NCI-H1092 (cell line): ENCODE measurements around the gene USH2A.

ENCODE experiments used
- DNase-seq: peaks from one replicate; lab custom pipeline; 2025; lab: John Stamatoyannopoulos, UW

Gene USH2A

GRCh38 chr1:215718575-215719287 is 704.5 kb downstream of the USH2A start:
- no peak for DNase-seq

GRCh38 chr1:215717677-215718426 is 705.4 kb downstream of the USH2A start:
- DNase-seq: no peak

- DNase-seq: no peak
These were observed 712.4 kb downstream of the USH2A start for GRCh38 chr1:215710899-215711225.

GRCh38 chr1:215710036-215710898 is 713.0 kb downstream of the USH2A start:
- DNase-seq: peak; percentile 75

GRCh38 chr1:215704089-215704860 is 719.0 kb downstream of the USH2A start:
- DNase-seq: no peak

- peak; percentile 2 for DNase-seq
These were observed 741.0 kb downstream of the USH2A start for GRCh38 chr1:215682232-215682631.

- DNase-seq: no peak
These were observed 742.2 kb downstream of the USH2A start for GRCh38 chr1:215681041-215681440.

- DNase-seq: no peak
These were observed 744.0 kb downstream of the USH2A start for GRCh38 chr1:215679231-215679630.

GRCh38 chr1:215677112-215677511 is 746.1 kb downstream of the USH2A start:
- DNase-seq: no peak

- DNase-seq: no peak
These were observed 749.3 kb downstream of the USH2A start for GRCh38 chr1:215673943-215674342.

- no peak for DNase-seq
These were observed 750.8 kb downstream of the USH2A start for GRCh38 chr1:215672482-215672881.

- no peak for DNase-seq
These were observed 753.3 kb downstream of the USH2A start for GRCh38 chr1:215669806-215670491.

GRCh38 chr1:215667761-215668160 is 755.5 kb downstream of the USH2A start:
- no peak for DNase-seq

- DNase-seq: no peak
These were observed 758.0 kb downstream of the USH2A start for GRCh38 chr1:215665215-215665614.

GRCh38 chr1:215661033-215661432 is 762.2 kb downstream of the USH2A start:
- no peak for DNase-seq

- DNase-seq: no peak
These were observed 763.0 kb downstream of the USH2A start for GRCh38 chr1:215660259-215660658.

GRCh38 chr1:215657047-215657446 is 766.2 kb downstream of the USH2A start:
- no peak for DNase-seq

GRCh38 chr1:215652371-215652770 is 770.9 kb downstream of the USH2A start:
- DNase-seq: no peak

GRCh38 chr1:215651867-215652266 is 771.4 kb downstream of the USH2A start:
- no peak for DNase-seq

- DNase-seq: no peak
These were observed 772.6 kb downstream of the USH2A start for GRCh38 chr1:215650446-215651149.

- DNase-seq: no peak
These were observed 774.3 kb downstream of the USH2A start for GRCh38 chr1:215648957-215649356.
